H1 (cell line): ENCODE data around the gene MAGEB1. TPM values are rescaled to one million over a fixed set of nuclear protein-coding genes. Genes with fewer than 3 reads are reported as not detected.

Experiments used
- CTCF ChIA-PET: fragments of 300-600 bp; sonication (Branson Sonifier 250); formaldehyde crosslinking; loops from one replicate; lab custom pipeline; 2021; ENCODE audit not compliant: partially characterized antibody; lab: Charles Lee
- POLR2A ChIA-PET: fragments of 300-600 bp; sonication (Branson Sonifier 250); formaldehyde crosslinking; loops from one replicate; lab custom pipeline; 2021; ENCODE audit warnings: inconsistent platforms; ENCODE audit not compliant: partially characterized antibody; lab: Charles Lee
- DNase-seq, 2 experiments: peaks; one replicate each; pipeline versions ENCODE4 v3.0.0 to v3.0.0-alpha.2; 2010 to 2022; ENCODE audit warnings: low spot score in 2 of 2, low read depth in 1 of 2, mixed read lengths in 1 of 2
- FAIRE-seq: peaks from 2 replicates; lab custom pipeline; 2011; peaks lifted over from hg19 to GRCh38; lab: Jason Lieb, UNC
- H2AFZ ChIP-seq: 2 replicates; pipeline ENCODE4 v1.8.1; 2012; ENCODE audit warnings: low read length, inconsistent platforms
- H2AK5ac ChIP-seq: 2 replicates; pipeline ENCODE4 v1.6.1; 2013; ENCODE audit warnings: low read depth, low read length
- H2BK120ac ChIP-seq: replicated peaks from 2 replicates; pipeline ENCODE3; 2013; ENCODE audit warnings: low read depth, low read length, inconsistent platforms
- H2BK12ac ChIP-seq: 2 replicates; pipeline ENCODE4 v1.6.1; 2013; ENCODE audit warnings: low read depth, low read length
- H2BK15ac ChIP-seq: 2 replicates; pipeline ENCODE4 v1.6.1; 2013; ENCODE audit warnings: low read length
- H2BK20ac ChIP-seq: 2 replicates; pipeline ENCODE4 v1.6.1; 2013; ENCODE audit warnings: low read length
- H2BK5ac ChIP-seq: 2 replicates; pipeline ENCODE4 v1.6.1; 2013; ENCODE audit warnings: low read depth, low read length
- H3K14ac ChIP-seq: 2 replicates; pipeline ENCODE4 v1.6.1; 2013; ENCODE audit warnings: inconsistent platforms; ENCODE audit not compliant: insufficient read length
- H3K18ac ChIP-seq: 2 replicates; pipeline ENCODE4 v1.6.1; 2013; ENCODE audit warnings: low read length; ENCODE audit errors: extremely low read depth
- H3K23ac ChIP-seq: 2 replicates; pipeline ENCODE4 v1.6.1; 2013; ENCODE audit warnings: inconsistent platforms; ENCODE audit not compliant: insufficient read length
- H3K23me2 ChIP-seq: 2 replicates; pipeline ENCODE4 v1.6.1; 2013; ENCODE audit warnings: low read depth, low read length
- H3K27ac ChIP-seq: 2 replicates; pipeline ENCODE4 v1.6.1; 2011; ENCODE audit warnings: low read depth, low read length, inconsistent platforms
- H3K27me3 ChIP-seq, 4 experiments: replicated peaks in 1 of 4; 1 replicate in 1 of 4; 2 replicates in 3 of 4; pipeline versions ENCODE4 v1.6.1 to v1.8.1; 2011 to 2013; ENCODE audit warnings: low read length in 3 of 4, mild to moderate bottlenecking in 3 of 4, inconsistent platforms in 2 of 4, mixed read lengths in 2 of 4, moderate library complexity in 1 of 4; ENCODE audit not compliant: control insufficient read depth in 3 of 4, insufficient read depth in 3 of 4; ENCODE audit errors: extremely low read depth in 1 of 4
- H3K36me3 ChIP-seq, 4 experiments: 2 replicates each; pipeline versions ENCODE4 v1.6.1 to v1.8.1; 2011 to 2013; ENCODE audit warnings: mild to moderate bottlenecking in 4 of 4, low read length in 3 of 4, moderate library complexity in 2 of 4, control low read depth in 1 of 4, inconsistent platforms in 1 of 4; ENCODE audit not compliant: insufficient read depth in 4 of 4, control insufficient read depth in 2 of 4
- H3K4ac ChIP-seq: replicated peaks from 2 replicates; pipeline ENCODE3; 2013; ENCODE audit warnings: low read length, low read depth, mixed read lengths, inconsistent platforms; ENCODE audit not compliant: insufficient read length
- H3K4me1 ChIP-seq, 4 experiments: replicated peaks in 1 of 4; 1 replicate in 1 of 4; 2 replicates in 3 of 4; pipeline versions ENCODE4 v1.6.1 to v1.8.1; 2011 to 2013; ENCODE audit warnings: low read length in 3 of 4, inconsistent platforms in 2 of 4, mixed read lengths in 1 of 4; ENCODE audit not compliant: insufficient read depth in 4 of 4, control insufficient read depth in 3 of 4
- H3K4me2 ChIP-seq, 2 experiments: 2 replicates each; pipeline versions ENCODE4 v1.6.1 to v1.8.1; 2011 to 2013; ENCODE audit warnings: low read depth in 2 of 2, low read length in 2 of 2, control low read depth in 1 of 2, inconsistent platforms in 1 of 2, mild to moderate bottlenecking in 1 of 2; ENCODE audit not compliant: insufficient read depth in 1 of 2
- H3K4me3 ChIP-seq, 4 experiments: fragments of 200-600, 300-600 bp in 1 of 4; sonication (generic), shearing (Covaris generic), sonication (Bioruptor Twin) in 1 of 4; 2 replicates each; pipeline versions ENCODE4 v1.5.1 to v1.8.1; 2011 to 2016; ENCODE audit warnings: low read length in 4 of 4, low read depth in 3 of 4, control low read depth in 2 of 4, inconsistent platforms in 2 of 4, mild to moderate bottlenecking in 2 of 4, mixed read lengths in 1 of 4, moderate library complexity in 1 of 4; ENCODE audit not compliant: insufficient read depth in 2 of 4; ENCODE audit errors: extremely low read depth in 1 of 4
- H3K56ac ChIP-seq: replicated peaks from 2 replicates; pipeline ENCODE3; 2013; ENCODE audit warnings: low read depth, mild to moderate bottlenecking, mixed read lengths, low read length, inconsistent platforms; ENCODE audit not compliant: insufficient read length
- H3K79me1 ChIP-seq: 2 replicates; pipeline ENCODE4 v1.6.1; 2013; ENCODE audit warnings: low read depth, low read length, control low read depth
- H3K79me2 ChIP-seq, 2 experiments: 2 replicates each; pipeline versions ENCODE4 v1.6.1 to v1.8.1; 2012 to 2013; ENCODE audit warnings: low read length in 2 of 2, mild to moderate bottlenecking in 2 of 2, inconsistent platforms in 1 of 2; ENCODE audit not compliant: insufficient read depth in 2 of 2, control insufficient read depth in 1 of 2
- H3K9ac ChIP-seq, 4 experiments: replicated peaks in 1 of 4; 1 replicate in 1 of 4; 2 replicates in 3 of 4; pipeline versions ENCODE4 v1.6.1 to v1.8.1; 2011 to 2013; ENCODE audit warnings: low read depth in 3 of 4, low read length in 3 of 4, control low read depth in 2 of 4, mild to moderate bottlenecking in 2 of 4, moderate library complexity in 2 of 4, inconsistent platforms in 1 of 4; ENCODE audit errors: extremely low read depth in 1 of 4
- H3K9me3 ChIP-seq, 2 experiments: 2 replicates each; pipeline versions ENCODE4 v1.6.1 to v1.8.1; 2012 to 2013; ENCODE audit warnings: mild to moderate bottlenecking in 2 of 2, moderate library complexity in 2 of 2, control low read depth in 1 of 2, inconsistent platforms in 1 of 2, low read depth in 1 of 2, low read length in 1 of 2, mixed read lengths in 1 of 2; ENCODE audit not compliant: insufficient read depth in 2 of 2
- H4K20me1 ChIP-seq, 2 experiments: replicated peaks in 1 of 2; 2 replicates each; pipeline versions ENCODE3 to v1.8.1; 2011 to 2013; ENCODE audit warnings: inconsistent platforms in 2 of 2, low read length in 2 of 2, mild to moderate bottlenecking in 1 of 2; ENCODE audit not compliant: insufficient read depth in 2 of 2, control insufficient read depth in 1 of 2
- H4K5ac ChIP-seq: 2 replicates; pipeline ENCODE4 v1.6.1; 2013; ENCODE audit warnings: low read length, low read depth, mixed read lengths, inconsistent platforms; ENCODE audit not compliant: insufficient read length
- H4K8ac ChIP-seq: 2 replicates; pipeline ENCODE4 v1.8.0; 2013; ENCODE audit warnings: mild to moderate bottlenecking, moderate library complexity, low read length, inconsistent platforms; ENCODE audit not compliant: insufficient read depth; ENCODE audit errors: extremely low read depth
- H4K91ac ChIP-seq: replicated peaks from 2 replicates; pipeline ENCODE3; 2013; ENCODE audit warnings: low read length, mixed read lengths, inconsistent platforms; ENCODE audit not compliant: insufficient read length
- ATF2 ChIP-seq: IDR thresholded peaks from 2 replicates; pipeline ENCODE4 v1.6.1; 2012; ENCODE audit warnings: low read length, inconsistent platforms
- GABPA ChIP-seq: IDR thresholded peaks from 2 replicates; pipeline ENCODE4 v1.6.1; 2011; ENCODE audit warnings: mild to moderate bottlenecking, low read length, moderate library complexity, borderline replicate concordance; ENCODE audit not compliant: insufficient read depth
- RXRA ChIP-seq: IDR thresholded peaks from 2 replicates; pipeline ENCODE4 v1.6.1; 2011; ENCODE audit warnings: low read depth, mild to moderate bottlenecking, low read length, moderate library complexity; ENCODE audit not compliant: insufficient read depth
- SP2 ChIP-seq: IDR thresholded peaks from 2 replicates; pipeline ENCODE4 v1.6.1; 2012; ENCODE audit warnings: mild to moderate bottlenecking, low read length, inconsistent platforms
- WGBS, 2 experiments: shearing (Covaris generic) in 1 of 2; methylation state at CpG; one replicate each; pipeline versions ENCODE4 v1.1.6 to v1.1.7; 2013 to 2015; ENCODE audit warnings: low lambda C conversion rate in 2 of 2, mixed read lengths in 2 of 2, inconsistent platforms in 1 of 2, low coverage in 1 of 2, missing lambda C conversion rate in 1 of 2; ENCODE audit not compliant: insufficient replicate concordance in 2 of 2, insufficient coverage in 1 of 2, insufficient read length in 1 of 2; ENCODE audit errors: extremely low coverage in 1 of 2, missing lambda C conversion rate in 1 of 2; 5-methylcytosine and 5-hydroxymethylcytosine counted together
- polyA plus RNA-seq, 7 experiments: library from polyadenylated mRNA; depleted of rRNA in 3 of 7; stranded (reverse) in 5 of 7; unstranded in 2 of 7; fragments of >200 nt in 5 of 7; fragments of 200-250 nt in 2 of 7; gene quantifications; 1 replicate in 5 of 7; 2 replicates in 1 of 7; 4 replicates in 1 of 7; pipeline versions ENCODE4 v1.2.1 to v1.2.3, GENCODE V29; 2011 to 2013; ENCODE audit warnings: missing spikeins in 2 of 7, mixed read lengths in 2 of 7
- total RNA-seq: library from RNA; stranded (reverse); fragmentation: NEBNext Ultra II Directional; extraction: Animal tissue kit (Norgen Biotek cat#: 25700); gene quantifications from 2 replicates; pipeline ENCODE4 v1.2.1, GENCODE V29; 2021

Gene MAGEB1
- total and polyA plus RNA-seq, 2 of the 8 experiments (the other 6 are each of a cell fraction or from before 2014, with no cell fraction given) = 0.05 TPM; not detected in 1

GRCh38 chrX:30278365-30278764 lies 31.4 kb downstream of the MAGEB1 start:
- no peaks in the 10 kb centered on the region for H3K9me3 ChIP-seq
- H4K20me1 ChIP-seq = no peaks in the 10 kb centered on the region
- H3K4me1 ChIP-seq = no peaks in the 10 kb centered on the region
- ChIA-PET POLR2A (no interaction called here), CTCF (no interaction called here)
- no peak overlapping the region for H2BK12ac ChIP-seq
- H3K56ac ChIP-seq = no peak overlapping the region
- no peaks in the 10 kb centered on the region for H3K36me3 ChIP-seq
- H2AFZ ChIP-seq = no peak overlapping the region
- no peak overlapping the region for H3K27ac ChIP-seq
- no peaks in the 10 kb centered on the region for H3K23me2 ChIP-seq
- H4K91ac ChIP-seq = no peak overlapping the region
- TF ChIP-seq ATF2 (no peak), GABPA (no peak), SP2 (no peak), RXRA (no peak)
- no peak for DNase-seq
- H2BK120ac ChIP-seq = no peak overlapping the region
- no peak for FAIRE-seq
- no peak overlapping the region for H3K4me3 ChIP-seq
- H2AK5ac ChIP-seq = no peak overlapping the region
- WGBS, 2 experiments = 0% methylated on average over 1 of the region's 1 CpG; no CpG with 5 or more reads in 1 of the 2 experiments
- no peak overlapping the region for H3K18ac ChIP-seq
- H3K14ac ChIP-seq = no peak overlapping the region
- no peak overlapping the region for H4K5ac ChIP-seq
- H3K4me2 ChIP-seq = no peak overlapping the region
- no peaks in the 10 kb centered on the region for H3K79me1 ChIP-seq
- H3K79me2 ChIP-seq = no peaks in the 10 kb centered on the region
- H3K4ac ChIP-seq = no peak overlapping the region
- no peak overlapping the region for H2BK20ac ChIP-seq
- H3K27me3 ChIP-seq = no peaks in the 10 kb centered on the region
- H2BK15ac ChIP-seq = no peak overlapping the region
- H3K9ac ChIP-seq = no peak overlapping the region
- H2BK5ac ChIP-seq = no peak overlapping the region
- H4K8ac ChIP-seq = no peak overlapping the region
- H3K23ac ChIP-seq = no peak overlapping the region
